Neural progenitor cell (in vitro differentiated cells): ENCODE measurements around the gene BMP4. TPM values are rescaled to one million over a fixed set of nuclear protein-coding genes. Genes with fewer than 3 reads are reported as not detected.

Experiments
- DNase-seq: peaks from one replicate; pipeline ENCODE4 v3.0.0-alpha.2; 2016; ENCODE audit warnings: low spot score
- H2AFZ ChIP-seq: fragments of 200-600 bp; sonication (generic); replicated peaks from 2 replicates; pipeline ENCODE4 v1.6.1; 2016; ENCODE audit warnings: antibody characterized with exemption
- H3F3A ChIP-seq: fragments of 200-600 bp; sonication (generic); 2 replicates; pipeline ENCODE4 v1.6.1; 2016; ENCODE audit warnings: antibody characterized with exemption, low read depth
- H3K27ac ChIP-seq: fragments of 200-600 bp; sonication (generic); 2 replicates; pipeline ENCODE4 v1.5.1; 2016; ENCODE audit warnings: mild to moderate bottlenecking
- H3K27me3 ChIP-seq: fragments of 200-600 bp; sonication (generic); 2 replicates; pipeline ENCODE4 v1.6.1; 2016; ENCODE audit warnings: mild to moderate bottlenecking, moderate library complexity
- H3K36me3 ChIP-seq: fragments of 200-600 bp; sonication (generic); 2 replicates; pipeline ENCODE4 v1.5.1; 2016
- H3K4me1 ChIP-seq: fragments of 200-600 bp; sonication (generic); 2 replicates; pipeline ENCODE4 v1.6.1; 2016; ENCODE audit warnings: mixed run types
- H3K4me2 ChIP-seq: fragments of 200-600 bp; sonication (generic); 2 replicates; pipeline ENCODE4 v1.6.1; 2016
- H3K4me3 ChIP-seq: fragments of 200-600 bp; sonication (generic); 2 replicates; pipeline ENCODE4 v1.5.1; 2016
- H3K79me2 ChIP-seq: fragments of 200-600 bp; sonication (generic); 2 replicates; pipeline ENCODE4 v1.6.1; 2016; ENCODE audit warnings: low read depth
- H3K9ac ChIP-seq: fragments of 200-600 bp; sonication (generic); 2 replicates; pipeline ENCODE4 v1.6.1; 2016
- H3K9me3 ChIP-seq: fragments of 200-600 bp; sonication (generic); 2 replicates; pipeline ENCODE4 v1.5.1; 2016; ENCODE audit warnings: low read depth
- H4K20me1 ChIP-seq: fragments of 200-600 bp; sonication (generic); 2 replicates; pipeline ENCODE4 v1.6.1; 2016; ENCODE audit warnings: low read depth
- H3K27ac Mint-ChIP-seq: 3 replicates; pipeline ENCODE4 v1.8.0; 2021; ENCODE audit warnings: mixed read lengths
- H3K27me3 Mint-ChIP-seq: 2 replicates; pipeline ENCODE4 v1.8.0; 2022; ENCODE audit warnings: low read depth, mild to moderate bottlenecking, inconsistent platforms, moderate library complexity, mixed read lengths; ENCODE audit not compliant: insufficient read depth
- H3K36me3 Mint-ChIP-seq: 3 replicates; pipeline ENCODE4 v1.8.0; 2021; ENCODE audit warnings: mixed read lengths
- H3K4me1 Mint-ChIP-seq: 3 replicates; pipeline ENCODE4 v1.8.0; 2021; ENCODE audit warnings: mixed read lengths
- H3K4me3 Mint-ChIP-seq: 3 replicates; pipeline ENCODE4 v1.8.0; 2021; ENCODE audit warnings: mild to moderate bottlenecking, moderate library complexity, mixed read lengths
- H3K9me3 Mint-ChIP-seq: 3 replicates; pipeline ENCODE4 v1.8.0; 2020; ENCODE audit warnings: mixed read lengths
- EZH2 ChIP-seq: fragments of 200-600 bp; sonication (generic); IDR thresholded peaks from 2 replicates; pipeline ENCODE4 v1.6.1; 2017; ENCODE audit warnings: antibody characterized with exemption, mild to moderate bottlenecking, moderate library complexity
- EZH2phosphoT487 ChIP-seq: fragments of 200-600 bp; sonication (generic); IDR thresholded peaks from 2 replicates; pipeline ENCODE4 v1.6.1; 2017; ENCODE audit warnings: antibody characterized with exemption
- total RNA-seq: library from RNA; depleted of rRNA; stranded (reverse); fragments of >200 nt; gene quantifications from 2 replicates; pipeline ENCODE4 v1.2.3, GENCODE V29; 2015; ENCODE audit warnings: low replicate concordance
- TF ChIP-seq, protein P1 (sequence below): fragments of 200-600 bp; sonication (generic); IDR thresholded peaks from 2 replicates; pipeline ENCODE4 v1.5.1; 2017; ENCODE audit warnings: antibody characterized with exemption, mild to moderate bottlenecking

Gene BMP4
- total RNA-seq, 1 donor from 2014 or later, result 11.0 TPM

DNA sequence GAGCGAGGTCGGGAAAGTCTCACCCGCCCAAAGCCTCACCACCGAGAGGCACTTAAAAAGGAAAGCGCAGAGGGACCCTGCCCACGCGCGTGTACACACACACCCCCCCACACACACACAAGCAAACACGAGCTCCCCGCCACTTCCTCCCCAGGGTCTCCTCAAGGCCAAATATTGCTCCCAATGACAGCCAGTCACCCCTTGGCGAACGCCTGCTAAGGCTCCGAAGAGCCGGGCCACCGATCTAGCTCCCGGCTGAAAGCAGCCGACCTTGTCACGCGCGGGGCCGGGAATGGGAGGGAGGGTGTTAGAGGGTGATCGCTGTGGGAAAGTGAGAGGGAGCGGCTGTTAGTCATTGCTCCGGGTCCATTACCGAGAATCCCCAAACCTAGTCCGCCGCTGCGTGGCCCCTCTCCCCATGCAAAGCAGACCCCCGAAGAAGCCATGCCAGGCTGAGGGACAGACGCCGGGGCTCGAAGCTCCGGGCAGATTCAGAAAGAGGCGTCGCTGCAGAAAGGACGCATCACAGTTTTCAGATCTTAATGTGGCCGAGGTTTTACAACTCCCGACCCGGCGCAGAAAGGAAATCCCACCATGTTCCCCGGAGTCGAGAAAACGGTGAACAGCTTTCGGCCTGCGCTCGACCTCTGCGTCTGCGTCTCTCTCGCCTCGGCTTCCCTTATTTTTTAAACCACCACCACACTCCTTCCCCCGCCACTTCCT lies 2.6 kb downstream of the BMP4 start:
- peak; percentile 61 for DNase-seq
- H3K27ac ChIP-seq, result no peak overlapping the region
- H3F3A ChIP-seq, result peaks cover 29% of the 10 kb centered on the region
- no peaks in the 10 kb centered on the region for H3K9me3 ChIP-seq
- H3K4me1 ChIP-seq, result peaks cover 28% of the 10 kb centered on the region
- H3K27me3 ChIP-seq, result peaks cover 98% of the 10 kb centered on the region
- peak overlapping the region; percentile 87 for H3K4me2 ChIP-seq
- peaks cover 41% of the 10 kb centered on the region for H3K4me1 Mint-ChIP-seq
- H3K36me3 ChIP-seq, result no peaks in the 10 kb centered on the region
- H3K4me3 ChIP-seq, result peak overlapping the region; percentile 63
- peaks cover 24% of the 10 kb centered on the region for H3K36me3 Mint-ChIP-seq
- peaks cover 30% of the 10 kb centered on the region for H4K20me1 ChIP-seq
- H3K27ac Mint-ChIP-seq, result peak overlapping the region; percentile 69
- H3K79me2 ChIP-seq, result peaks cover 49% of the 10 kb centered on the region
- H3K9me3 Mint-ChIP-seq, result no peaks in the 10 kb centered on the region
- H2AFZ ChIP-seq, result peak overlapping the region; percentile 45
- H3K9ac ChIP-seq, result no peak overlapping the region
- no peak for TF ChIP-seq EZH2
- TF ChIP-seq EZH2phosphoT487, result no peak
- TF ChIP-seq, protein P1, sequence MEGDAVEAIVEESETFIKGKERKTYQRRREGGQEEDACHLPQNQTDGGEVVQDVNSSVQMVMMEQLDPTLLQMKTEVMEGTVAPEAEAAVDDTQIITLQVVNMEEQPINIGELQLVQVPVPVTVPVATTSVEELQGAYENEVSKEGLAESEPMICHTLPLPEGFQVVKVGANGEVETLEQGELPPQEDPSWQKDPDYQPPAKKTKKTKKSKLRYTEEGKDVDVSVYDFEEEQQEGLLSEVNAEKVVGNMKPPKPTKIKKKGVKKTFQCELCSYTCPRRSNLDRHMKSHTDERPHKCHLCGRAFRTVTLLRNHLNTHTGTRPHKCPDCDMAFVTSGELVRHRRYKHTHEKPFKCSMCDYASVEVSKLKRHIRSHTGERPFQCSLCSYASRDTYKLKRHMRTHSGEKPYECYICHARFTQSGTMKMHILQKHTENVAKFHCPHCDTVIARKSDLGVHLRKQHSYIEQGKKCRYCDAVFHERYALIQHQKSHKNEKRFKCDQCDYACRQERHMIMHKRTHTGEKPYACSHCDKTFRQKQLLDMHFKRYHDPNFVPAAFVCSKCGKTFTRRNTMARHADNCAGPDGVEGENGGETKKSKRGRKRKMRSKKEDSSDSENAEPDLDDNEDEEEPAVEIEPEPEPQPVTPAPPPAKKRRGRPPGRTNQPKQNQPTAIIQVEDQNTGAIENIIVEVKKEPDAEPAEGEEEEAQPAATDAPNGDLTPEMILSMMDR, result no peak
- H3K4me3 Mint-ChIP-seq, result peak overlapping the region; percentile 95
- peaks cover 64% of the 10 kb centered on the region for H3K27me3 Mint-ChIP-seq

DNA sequence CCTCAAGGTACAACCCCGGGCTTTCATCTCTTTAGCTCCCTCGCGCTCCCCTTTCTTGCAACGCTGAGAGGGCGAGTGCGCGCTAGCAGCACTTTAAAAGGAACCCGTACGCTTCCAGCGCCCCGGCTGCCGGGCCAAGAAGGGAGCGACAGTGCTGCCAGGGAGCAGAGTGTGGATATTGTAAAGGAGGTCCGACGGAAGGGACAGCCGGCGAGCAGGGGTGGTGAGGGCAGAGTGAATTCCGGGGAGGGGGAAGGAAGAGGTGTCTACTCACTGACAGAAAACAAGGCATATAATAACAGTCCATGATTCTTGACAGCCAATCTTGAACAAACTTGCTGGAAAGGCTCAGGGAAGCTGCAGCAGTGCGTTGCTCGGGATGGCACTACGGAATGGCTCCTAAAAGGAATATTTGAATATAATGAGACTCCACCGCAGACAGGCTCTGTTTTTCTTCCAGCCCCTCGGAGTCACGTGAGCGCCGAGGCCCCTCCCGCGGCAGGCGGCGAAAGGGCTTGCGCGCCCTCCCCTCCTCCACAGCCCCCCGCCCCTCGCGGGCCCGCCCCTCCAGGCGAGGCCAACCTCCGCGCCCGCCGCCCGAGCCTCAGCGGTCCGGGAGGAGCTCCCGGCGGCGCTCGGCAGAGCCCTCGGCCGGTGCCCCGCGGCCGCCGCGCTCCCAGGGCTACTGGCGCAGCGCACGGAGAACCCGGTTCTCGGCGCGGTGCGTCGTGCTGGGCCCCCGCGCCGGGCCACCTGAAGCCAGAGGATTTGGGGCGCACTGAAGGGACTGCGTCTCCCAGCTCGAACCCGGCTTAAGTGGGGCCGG lies 3.4 kb downstream of the BMP4 start:
- TF ChIP-seq EZH2phosphoT487 (no peak), EZH2 (no peak)
- TF ChIP-seq, protein P1, result no peak
- H3K27me3 ChIP-seq, result peaks cover 98% of the 10 kb centered on the region
- H3F3A ChIP-seq, result peaks cover 33% of the 10 kb centered on the region
- Mint-ChIP-seq H3K9me3 (no peaks in the 10 kb centered on the region), H3K27ac (no peak overlapping the region), H3K36me3 (peaks cover 26% of the 10 kb centered on the region), H3K27me3 (peaks cover 64% of the 10 kb centered on the region), H3K4me3 (peak overlapping the region; percentile 95), H3K4me1 (peaks cover 41% of the 10 kb centered on the region)
- no peaks in the 10 kb centered on the region for H3K9me3 ChIP-seq
- H2AFZ ChIP-seq, result peak overlapping the region; percentile 45
- H3K4me2 ChIP-seq, result peak overlapping the region; percentile 87
- H4K20me1 ChIP-seq, result peaks cover 37% of the 10 kb centered on the region
- no peak overlapping the region for H3K27ac ChIP-seq
- no peaks in the 10 kb centered on the region for H3K36me3 ChIP-seq
- H3K9ac ChIP-seq, result no peak overlapping the region
- H3K4me1 ChIP-seq, result peaks cover 31% of the 10 kb centered on the region
- peak overlapping the region; percentile 63 for H3K4me3 ChIP-seq
- DNase-seq, result peak; percentile 93
- H3K79me2 ChIP-seq, result peaks cover 49% of the 10 kb centered on the region

DNA sequence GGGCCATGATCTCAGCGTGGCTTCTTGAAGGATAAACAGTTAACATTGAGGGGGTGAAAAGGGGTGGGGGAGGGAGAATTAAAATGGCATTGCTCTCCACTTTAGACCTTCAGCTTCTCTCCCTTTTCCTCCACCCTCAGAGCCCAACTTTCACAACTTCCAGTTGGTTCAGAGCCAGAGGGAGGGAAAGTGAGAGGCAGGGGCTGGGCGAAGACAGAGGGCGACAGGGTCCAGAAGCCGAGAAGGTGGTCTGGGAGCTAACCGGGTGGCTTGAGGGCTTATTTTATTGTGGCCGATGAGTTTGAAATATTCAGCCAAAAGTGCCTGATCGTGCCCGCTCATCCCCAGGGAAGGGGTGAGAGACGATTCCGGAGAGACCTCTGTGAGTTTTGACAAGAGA lies 4.1 kb downstream of the BMP4 start:
- no peak overlapping the region for H3K27ac Mint-ChIP-seq

More for the DNA sequence above, 4.1 kb downstream of the BMP4 start:
- Histone ChIP-seq H3K4me1 (peaks cover 38% of the 10 kb centered on the region), H3K79me2 (peaks cover 49% of the 10 kb centered on the region), H2AFZ (no peak overlapping the region), H3K27me3 (peaks cover 98% of the 10 kb centered on the region), H3F3A (peaks cover 30% of the 10 kb centered on the region), H3K27ac (no peak overlapping the region), H3K4me3 (peak overlapping the region; percentile 63), H4K20me1 (peaks cover 44% of the 10 kb centered on the region), H3K4me2 (peak overlapping the region; percentile 87), H3K36me3 (no peaks in the 10 kb centered on the region), H3K9ac (no peak overlapping the region), H3K9me3 (no peaks in the 10 kb centered on the region)
- peak overlapping the region; percentile 89 for H3K4me3 Mint-ChIP-seq
- no peaks in the 10 kb centered on the region for H3K9me3 Mint-ChIP-seq
- DNase-seq, result peak; percentile 23
- peaks cover 44% of the 10 kb centered on the region for H3K4me1 Mint-ChIP-seq
- peak; percentile 6 for TF ChIP-seq EZH2phosphoT487
- no peak for TF ChIP-seq EZH2
- H3K36me3 Mint-ChIP-seq, result peaks cover 26% of the 10 kb centered on the region
- peaks cover 68% of the 10 kb centered on the region for H3K27me3 Mint-ChIP-seq
